Hematopoietic multipotent progenitor cell treated with erythropoietin and hydrocortisone succinate and interleukin-3 and kit ligand, for 4 days (in vitro differentiated cells): ENCODE data around the gene MDM2.
A peak's percentile ranks its signal among the peaks of the same experiment; 100 is the strongest.

ENCODE experiments used
- DNase-seq: peaks from one replicate; pipeline ENCODE4 v3.0.0-alpha.2; 2015

The MDM2 gene

GRCh38 chr12:68855771-68856170, 47.8 kb downstream of the MDM2 start:
- no peak for DNase-seq

- no peak for DNase-seq
Observed at GRCh38 chr12:68856510-68856909, 48.5 kb downstream of the MDM2 start.

GRCh38 chr12:68861890-68862289, 53.9 kb downstream of the MDM2 start:
- DNase-seq: no peak

- no peak for DNase-seq
Observed at GRCh38 chr12:68863109-68863770, 55.3 kb downstream of the MDM2 start.

GRCh38 chr12:68863886-68864454, 56.0 kb downstream of the MDM2 start:
- peak; percentile 85 for DNase-seq

- no peak for DNase-seq
Observed at GRCh38 chr12:68864604-68865003, 56.6 kb downstream of the MDM2 start.

- DNase-seq: peak; percentile 76
Observed at GRCh38 chr12:68865399-68866164, 57.6 kb downstream of the MDM2 start.

- no peak for DNase-seq
Observed at GRCh38 chr12:68866950-68867349, 59.0 kb downstream of the MDM2 start.

- DNase-seq: no peak
Observed at GRCh38 chr12:68867606-68868005, 59.6 kb downstream of the MDM2 start.

GRCh38 chr12:68868043-68868790, 60.2 kb downstream of the MDM2 start:
- DNase-seq: no peak

- DNase-seq: no peak
Observed at GRCh38 chr12:68870011-68870410, 62.0 kb downstream of the MDM2 start.

- no peak for DNase-seq
Observed at GRCh38 chr12:68870443-68870842, 62.5 kb downstream of the MDM2 start.

- DNase-seq: no peak
Observed at GRCh38 chr12:68871396-68871795, 63.4 kb downstream of the MDM2 start.

- DNase-seq: peak; percentile 57
Observed at GRCh38 chr12:68871921-68872320, 63.9 kb downstream of the MDM2 start.

GRCh38 chr12:68873316-68873715, 65.3 kb downstream of the MDM2 start:
- no peak for DNase-seq

GRCh38 chr12:68876461-68876860, 68.5 kb downstream of the MDM2 start:
- DNase-seq: peak; percentile 10

- DNase-seq: no peak
Observed at GRCh38 chr12:68877583-68877982, 69.6 kb downstream of the MDM2 start.

- DNase-seq: no peak
Observed at GRCh38 chr12:68878283-68878682, 70.3 kb downstream of the MDM2 start.

- DNase-seq: no peak
Observed at GRCh38 chr12:68878846-68879245, 70.9 kb downstream of the MDM2 start.

GRCh38 chr12:68880660-68881325, 72.8 kb downstream of the MDM2 start:
- DNase-seq: no peak

- no peak for DNase-seq
Observed at GRCh38 chr12:68882251-68882964, 74.4 kb downstream of the MDM2 start.

GRCh38 chr12:68883151-68883550, 75.2 kb downstream of the MDM2 start:
- DNase-seq: no peak
